GM21576 (cell line): ENCODE measurements around the gene SNX8.

Experiments used
- ATAC-seq: cut with Tn5 transposase; IDR thresholded peaks from one replicate; pipeline ENCODE4 v1.9.1; 2021; ENCODE audit warnings: mild to moderate bottlenecking, moderate library complexity; ENCODE audit not compliant: unreplicated experiment

Gene SNX8

DNA sequence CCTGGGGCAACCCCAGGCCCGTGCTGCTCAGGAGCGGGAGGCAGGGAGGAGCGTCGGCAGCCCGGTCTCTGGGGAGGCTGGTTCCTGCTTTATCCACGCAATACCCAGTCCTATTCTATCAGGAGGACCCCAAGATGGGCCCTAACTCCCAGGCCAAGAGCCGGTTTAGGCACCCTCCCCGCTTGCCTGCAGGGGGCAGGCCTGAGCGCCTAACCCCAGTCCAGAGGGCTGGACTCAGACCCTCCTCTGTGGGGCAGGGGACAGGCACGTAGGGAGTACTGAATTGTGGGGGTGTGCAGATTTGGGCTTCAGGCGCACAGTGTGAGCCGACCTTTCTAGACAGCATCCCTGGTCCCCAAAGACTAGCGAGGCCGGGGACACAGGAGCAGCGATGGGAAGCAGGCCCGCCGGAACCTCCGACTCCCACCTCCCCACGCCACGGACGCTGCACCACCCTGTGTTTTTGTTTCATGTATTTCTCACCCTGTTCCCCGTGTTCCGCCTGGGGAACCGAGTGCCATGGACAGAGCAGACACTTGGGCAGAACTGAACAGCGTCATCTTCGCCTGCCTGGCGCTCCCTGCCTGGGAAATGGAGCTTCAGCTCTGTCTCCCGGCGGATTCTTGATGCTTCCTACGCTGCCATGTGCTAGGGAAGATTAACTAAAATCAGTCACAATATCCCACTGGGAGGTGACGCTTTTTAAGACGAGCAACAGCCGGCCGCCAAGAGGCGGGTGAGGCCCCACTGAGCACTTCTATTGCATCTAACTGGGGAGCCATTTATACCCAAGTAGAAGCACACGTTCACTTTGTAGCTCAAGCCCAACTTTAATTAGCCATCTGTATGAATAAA lies 66.9 kb downstream of the SNX8 start:
- no peak for ATAC-seq

DNA sequence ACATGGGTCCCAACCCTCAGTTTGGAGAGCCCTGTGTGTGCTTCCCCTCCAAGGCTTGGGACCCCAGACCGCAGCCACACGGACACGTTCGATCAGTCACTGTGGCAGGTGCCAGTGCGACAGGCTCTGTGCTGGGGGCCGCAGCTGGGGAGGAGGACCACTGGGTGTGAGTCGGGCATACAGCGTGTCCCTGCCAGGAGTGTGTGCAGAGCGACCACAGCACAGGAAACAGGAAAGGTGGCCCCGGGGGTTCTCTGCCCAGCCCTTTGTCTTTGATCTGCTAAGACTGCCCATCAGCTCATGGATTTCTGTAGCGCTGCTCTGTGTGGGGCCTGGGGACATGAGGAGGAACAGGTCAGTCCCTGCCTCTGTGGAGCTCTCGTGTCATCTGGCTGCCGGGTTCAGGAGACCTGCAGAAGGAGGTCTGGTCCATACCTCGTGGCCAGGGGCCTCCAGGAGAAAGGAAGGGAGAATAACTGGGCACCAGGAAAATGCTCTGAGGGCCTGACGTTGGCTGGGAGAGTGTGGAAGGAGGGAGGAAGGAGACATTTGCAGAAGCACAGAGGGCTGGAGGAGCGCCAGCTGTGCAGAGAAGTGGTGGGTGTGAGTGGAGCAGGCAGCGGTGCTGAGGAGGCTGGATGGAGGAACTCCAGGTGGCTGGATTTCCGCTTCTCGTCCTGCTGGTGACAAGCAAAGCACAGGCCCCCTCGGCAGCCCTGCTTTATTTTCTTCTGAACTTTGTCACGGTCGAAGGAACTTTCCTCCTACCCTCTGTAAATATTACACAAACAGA lies 68.2 kb downstream of the SNX8 start:
- ATAC-seq, result no peak

DNA sequence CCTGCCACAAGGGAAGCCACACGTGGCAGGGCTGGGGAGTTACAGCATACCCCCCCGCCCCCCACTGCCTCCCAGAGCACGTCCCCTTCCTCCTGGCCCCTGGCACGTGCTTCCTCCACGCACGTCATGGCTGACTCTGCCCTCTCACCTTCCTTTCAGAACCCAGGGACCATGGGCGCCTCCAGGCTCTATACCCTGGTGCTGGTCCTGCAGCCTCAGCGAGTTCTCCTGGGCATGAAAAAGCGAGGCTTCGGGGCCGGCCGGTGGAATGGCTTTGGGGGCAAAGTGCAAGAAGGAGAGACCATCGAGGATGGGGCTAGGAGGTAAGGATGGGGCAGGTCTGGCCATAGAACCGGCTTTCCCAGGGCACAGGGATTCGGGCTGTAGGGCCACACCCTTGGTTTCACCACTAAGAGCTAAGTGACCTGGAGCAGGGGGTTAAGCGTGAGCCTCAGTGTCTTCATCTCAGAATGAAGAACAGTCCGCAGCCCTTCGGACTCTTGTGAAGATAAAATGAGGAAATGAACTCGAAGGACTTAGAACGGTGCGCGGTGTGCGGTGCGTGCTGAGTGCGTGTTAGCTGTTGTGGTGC lies 69.7 kb downstream of the SNX8 start:
- no peak for ATAC-seq

DNA sequence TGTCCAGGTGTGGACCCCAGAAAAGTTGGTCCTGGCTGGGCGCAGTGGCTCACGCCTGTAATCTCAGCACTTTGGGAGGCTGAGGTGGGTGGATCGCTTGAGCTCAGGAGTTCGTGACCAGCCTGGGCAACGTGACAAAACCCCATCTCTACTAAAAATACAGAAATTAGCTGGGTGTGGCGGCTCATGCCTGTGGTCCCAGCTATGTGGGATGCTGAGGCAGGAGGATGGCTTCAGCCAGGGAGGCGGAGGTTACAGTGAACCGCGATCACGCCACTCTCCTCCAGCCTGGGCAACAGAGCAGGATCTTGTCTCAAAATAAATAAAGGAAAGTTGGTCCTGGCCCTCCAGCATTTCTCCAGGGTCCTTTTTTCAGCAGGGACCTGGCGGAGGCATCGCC lies 70.8 kb downstream of the SNX8 start:
- ATAC-seq, result no peak

DNA sequence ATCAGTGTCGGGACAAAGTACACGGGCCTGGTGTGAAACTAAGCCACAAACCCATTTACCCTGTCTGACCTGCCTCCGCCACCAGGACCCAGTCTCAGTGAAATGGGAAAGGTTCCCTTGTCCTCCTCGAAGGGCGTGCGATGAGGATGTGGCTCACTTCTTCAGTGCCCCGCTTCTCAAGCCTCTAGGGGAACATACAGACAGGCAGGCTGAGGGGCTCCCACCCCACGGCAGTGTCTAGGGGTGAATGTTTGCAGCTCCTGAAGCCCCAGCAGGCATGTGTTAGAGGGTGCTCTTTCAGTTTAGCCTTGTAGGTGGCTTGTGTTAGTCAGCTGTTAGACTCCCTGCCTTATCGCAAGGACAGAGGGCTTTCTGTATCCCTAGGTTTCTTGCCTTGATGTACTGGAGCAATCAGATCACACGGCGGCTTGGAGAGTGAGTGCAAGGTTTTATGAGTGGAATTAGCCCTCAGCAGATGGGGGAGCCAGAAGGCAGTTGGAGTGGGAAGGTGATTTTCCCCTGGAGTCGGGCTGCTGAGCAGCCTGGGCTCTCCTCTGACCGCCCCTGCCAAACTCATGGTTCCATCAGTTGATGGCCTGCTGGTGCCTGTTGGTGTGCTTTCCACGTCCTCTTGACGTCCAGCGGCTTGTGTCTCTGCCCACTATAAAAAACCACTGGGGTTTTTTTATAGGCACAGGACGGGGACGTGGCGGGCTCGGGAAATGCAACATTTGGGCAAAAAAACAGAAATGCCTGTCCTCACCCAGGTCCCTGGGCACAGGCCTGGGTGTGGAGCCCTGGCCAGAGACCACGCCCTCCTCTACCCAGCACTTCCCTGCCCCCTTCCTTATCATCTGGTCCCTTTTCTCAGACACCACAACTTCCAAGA lies 71.5 kb downstream of the SNX8 start:
- no peak for ATAC-seq

DNA sequence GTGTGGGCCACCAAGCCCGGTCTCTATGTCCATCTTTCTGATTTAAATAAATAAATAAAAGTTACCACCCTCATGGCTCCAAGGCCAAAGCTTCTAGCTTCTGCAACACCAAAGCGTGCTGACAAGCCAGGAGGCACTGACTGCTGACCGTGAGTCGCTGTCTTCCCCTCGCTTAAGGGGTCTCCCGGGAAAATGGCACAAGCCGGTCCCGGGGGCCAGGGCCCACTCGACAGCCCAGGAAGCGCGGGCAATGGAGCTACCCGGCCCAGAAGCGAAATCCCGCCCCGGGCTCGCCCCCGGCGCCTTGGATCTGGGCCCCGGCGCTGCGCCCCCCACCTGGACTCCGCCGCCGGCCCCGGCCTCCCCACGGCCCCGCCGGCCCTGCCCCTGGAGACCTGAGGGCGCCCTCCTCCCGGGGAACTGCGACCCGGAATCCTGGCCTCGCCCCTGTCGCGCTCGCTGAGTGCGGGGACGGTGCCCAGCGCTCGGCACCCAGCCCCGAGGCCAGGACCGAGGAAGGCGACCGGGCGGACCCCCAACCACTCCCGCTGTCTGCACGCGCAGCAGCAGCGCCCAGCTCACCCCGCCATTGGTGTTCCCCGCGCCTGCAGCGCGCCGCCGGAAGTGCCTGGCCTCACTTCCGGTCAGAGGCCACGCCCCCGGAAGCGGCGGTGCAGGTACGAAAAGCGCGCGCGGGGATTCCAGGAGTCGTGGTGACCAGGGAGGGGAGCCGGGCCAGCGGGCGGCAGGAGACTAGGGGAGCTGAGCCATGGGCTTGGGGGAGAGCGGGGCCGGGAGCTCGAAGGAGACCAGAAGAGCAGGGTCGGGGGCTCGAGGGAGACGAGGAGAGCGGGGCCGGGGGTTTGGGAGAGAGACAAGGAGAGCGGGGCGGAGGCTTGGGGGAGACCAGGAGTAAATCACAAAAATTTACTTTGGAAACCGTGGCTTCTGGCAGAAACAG lies 72.4 kb downstream of the SNX8 start, which contains the start of the genes MRM2 and NUDT1:
Gene MRM2 (minus strand): TSS at position 626 of the 961 bp plus-strand sequence. CDS start 36 bp downstream, at position 590.
Gene NUDT1 (plus strand): TSS at position 647 of the 961 bp plus-strand sequence. CDS start 2,349 bp downstream, outside the sequence.
- peak; percentile 55 for ATAC-seq

DNA sequence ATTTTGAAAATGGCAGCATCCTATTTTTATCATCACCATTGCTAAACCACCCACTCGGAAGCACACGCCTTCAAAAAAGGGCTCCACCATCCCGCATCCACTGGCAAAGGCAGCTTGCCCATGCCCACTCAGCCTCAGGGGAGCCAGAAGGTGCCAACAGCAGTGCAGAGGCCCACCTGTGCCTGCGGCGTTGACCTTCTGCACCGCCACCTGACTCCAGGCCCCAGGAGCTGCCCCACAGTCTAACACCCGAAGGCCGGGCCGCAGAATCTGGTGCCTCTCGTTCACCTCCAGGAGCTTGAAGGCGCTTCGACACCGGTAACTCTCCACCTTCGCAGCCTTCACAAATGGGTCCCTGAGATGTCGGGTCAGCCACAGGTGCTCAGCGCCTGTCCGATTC lies 75.0 kb downstream of the SNX8 start:
- ATAC-seq, result no peak

DNA sequence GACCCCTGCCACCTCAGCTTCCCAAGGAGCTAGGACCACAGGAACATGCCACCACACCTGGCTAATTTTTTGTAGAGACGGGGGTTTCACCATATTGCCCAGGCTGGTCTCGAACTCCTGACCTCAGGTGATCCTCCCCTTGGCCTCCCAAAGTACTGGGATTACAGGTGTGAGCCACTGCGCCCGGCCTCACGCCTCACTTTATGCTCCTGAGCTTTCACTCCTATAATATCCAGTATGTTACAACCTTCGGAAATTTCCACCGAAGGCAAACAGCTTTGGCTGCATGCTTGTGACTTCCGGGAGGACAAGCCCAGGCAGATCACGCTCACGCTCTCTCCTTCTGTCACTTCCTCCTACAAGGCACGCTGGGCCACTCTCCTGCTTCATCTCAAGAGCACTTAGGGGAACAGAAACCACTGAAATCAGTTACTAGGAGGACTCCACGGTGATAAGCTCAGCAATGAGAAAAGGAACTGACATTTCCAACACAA lies 77.1 kb downstream of the SNX8 start:
- peak; percentile 70 for ATAC-seq

DNA sequence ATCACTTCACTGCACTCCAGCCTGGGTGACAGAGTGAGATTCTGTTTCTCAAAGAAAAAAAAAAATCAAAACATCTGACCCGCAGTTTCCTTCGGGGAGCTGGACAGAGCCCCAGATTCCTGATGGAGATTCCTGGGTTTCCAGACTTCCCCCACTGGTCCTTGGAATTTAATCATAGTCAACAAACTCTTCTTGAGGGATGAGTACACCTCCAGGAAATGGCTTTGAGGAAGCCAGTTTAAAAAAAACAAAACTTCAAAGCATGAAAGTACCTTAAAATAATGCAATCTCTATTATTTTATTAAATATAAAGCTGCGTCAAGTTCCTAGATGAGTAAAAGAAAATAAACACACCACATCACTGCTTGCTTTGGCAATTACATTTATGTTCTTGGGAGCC lies 80.3 kb downstream of the SNX8 start:
- no peak for ATAC-seq

DNA sequence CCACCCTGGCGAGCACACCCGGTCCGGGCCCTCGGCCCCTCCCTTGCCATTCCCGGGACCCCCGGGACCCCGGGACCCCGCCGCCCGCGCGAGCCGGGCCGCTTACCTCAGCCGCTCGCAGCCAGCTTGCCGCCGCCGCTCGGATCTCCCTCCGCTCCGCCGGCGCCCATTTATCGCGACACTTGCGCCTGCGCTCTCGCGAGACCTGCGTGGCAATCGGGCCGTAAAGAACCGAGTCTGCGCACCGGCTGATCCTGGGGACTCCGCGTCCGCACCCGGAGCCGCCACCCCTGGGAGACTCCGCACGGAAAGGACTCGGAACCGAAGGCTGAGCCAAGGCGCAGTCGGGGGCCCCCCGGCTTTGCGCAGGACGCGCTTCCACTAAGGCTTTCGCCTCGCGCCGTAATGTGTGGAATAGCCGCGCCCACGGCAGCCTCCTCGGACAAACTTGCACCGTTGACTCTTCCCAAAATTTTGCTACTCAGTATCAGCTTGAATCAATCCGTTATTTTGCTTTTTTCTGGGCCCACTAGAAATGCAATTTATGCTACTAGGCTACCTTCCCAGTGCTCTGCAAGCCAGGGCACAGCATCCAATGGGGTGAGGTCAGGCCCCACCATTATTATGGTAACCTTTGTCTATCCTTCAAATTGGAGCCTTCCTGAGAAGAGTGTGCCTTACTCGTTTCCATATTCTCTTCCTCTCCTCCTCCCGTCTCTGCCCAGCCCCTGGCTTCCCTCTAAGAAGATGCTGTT lies 81.3 kb downstream of the SNX8 start, which contains the start of gene MAD1L1:
Gene MAD1L1 (minus strand): TSS at position 180 of the 755 bp plus-strand sequence. CDS start 2,812 bp downstream, outside the sequence.
- ATAC-seq, result peak; percentile 63

DNA sequence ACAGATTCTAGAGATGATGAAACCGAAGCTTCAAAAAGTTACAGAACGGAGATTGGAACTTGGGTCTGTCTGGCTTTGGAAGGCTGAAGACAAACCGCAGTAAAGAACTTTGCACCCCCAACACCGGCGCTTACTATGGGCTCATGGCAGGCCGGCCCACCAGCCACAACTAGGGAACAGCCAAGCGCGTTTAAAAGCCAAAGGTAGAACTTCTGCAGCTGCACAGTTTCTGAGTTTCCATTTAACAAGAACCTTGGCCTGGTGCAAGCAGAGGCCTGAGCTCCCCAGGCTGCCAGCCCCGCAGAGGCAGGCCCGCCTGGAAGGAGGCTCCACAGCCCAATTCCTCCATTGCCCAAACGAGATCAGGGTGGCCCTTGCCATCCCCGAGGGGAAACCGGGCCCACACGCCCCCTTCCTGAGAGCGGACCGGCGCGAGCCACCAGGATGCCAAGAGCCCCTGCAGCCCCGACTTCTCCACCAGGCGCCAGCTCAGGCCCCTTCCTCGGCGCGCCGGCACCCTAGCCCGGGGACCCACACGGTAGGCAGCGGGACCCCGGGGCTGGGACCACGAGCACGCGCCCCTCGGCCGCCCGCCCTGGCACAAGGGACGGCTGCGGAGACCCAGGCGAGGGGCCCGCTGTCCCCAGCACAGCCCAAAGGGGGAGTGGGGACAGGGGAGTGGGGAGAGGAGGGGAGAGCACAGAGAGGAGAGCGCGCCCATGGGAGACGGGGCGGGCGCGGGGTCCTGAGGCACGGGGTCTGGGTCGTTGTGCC lies 82.1 kb downstream of the SNX8 start:
- ATAC-seq, result peak; percentile 25

DNA sequence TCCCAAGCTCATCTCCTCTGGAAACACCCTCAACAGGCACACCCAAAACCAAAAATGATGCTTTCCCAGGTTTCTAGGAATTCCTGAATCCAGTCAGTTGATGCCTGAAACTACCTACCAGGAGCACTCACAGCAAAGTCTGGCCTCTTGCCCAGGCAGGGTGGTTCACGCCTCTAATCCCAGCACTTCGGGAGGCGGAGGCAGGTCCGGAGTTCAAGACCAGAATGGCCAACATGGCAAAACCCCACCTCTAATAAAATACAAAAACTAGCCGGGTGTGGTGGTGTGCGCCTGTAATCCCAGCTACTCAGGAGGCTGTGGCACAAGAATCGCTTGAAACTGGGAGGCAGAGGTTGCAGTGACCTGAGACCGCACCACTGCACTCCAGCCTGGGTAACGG lies 83.4 kb downstream of the SNX8 start:
- ATAC-seq, result no peak

DNA sequence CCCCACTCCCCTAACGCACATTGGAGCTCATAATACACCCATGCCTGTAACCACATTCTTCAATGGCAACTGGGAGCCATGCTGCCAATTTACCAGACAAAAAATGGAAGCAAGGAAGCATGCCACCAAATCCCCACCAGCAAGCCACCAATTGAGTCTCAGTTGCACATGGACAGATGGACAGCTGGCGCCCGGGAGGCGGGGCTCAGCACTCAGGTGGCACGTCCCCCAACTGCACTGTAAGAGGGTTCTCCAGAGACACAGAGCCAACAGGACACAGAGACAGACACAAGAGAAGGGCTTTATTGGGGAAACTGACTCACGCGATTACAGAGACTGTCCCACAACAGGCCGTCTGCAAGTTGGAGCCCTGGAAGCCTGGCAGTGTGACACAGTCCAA lies 84.0 kb downstream of the SNX8 start:
- no peak for ATAC-seq

DNA sequence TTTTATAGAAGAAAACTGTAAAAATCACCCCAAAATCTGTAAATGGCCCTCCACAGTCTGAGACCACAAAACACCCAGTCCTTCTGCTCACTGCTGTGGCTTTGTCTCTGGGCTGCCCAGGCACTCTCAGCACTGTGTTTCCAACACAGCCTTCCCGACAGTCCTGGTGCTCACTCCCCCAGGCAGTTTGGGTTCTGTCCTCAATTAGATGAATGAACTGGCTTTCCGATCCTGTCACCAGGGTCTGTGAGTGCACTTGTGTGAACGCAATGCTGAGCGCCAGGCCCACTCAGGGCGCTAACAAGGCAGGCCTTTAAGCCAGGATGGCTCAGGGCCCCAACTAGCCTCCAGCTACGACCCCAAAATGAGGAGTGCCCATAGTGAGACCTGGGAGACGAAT lies 84.8 kb downstream of the SNX8 start:
- no peak for ATAC-seq

DNA sequence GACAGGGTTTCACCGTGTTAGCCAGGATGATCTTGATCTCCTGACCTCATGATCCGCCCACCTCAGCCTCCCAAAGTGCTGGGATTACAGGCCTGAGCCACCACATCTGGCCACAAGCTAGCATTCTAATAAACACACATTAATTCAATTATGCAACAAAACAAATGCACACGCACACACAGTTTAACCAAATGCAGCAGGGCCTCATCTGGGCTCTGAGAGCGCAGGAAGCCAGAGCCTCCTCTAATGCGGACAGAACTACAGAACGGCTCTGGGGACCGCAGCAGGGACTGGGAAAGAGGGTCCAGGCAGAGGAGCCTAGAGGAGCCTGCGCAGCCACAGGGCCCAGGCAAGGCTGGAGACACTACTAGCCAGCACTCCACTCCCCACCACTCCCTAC lies 85.3 kb downstream of the SNX8 start:
- ATAC-seq, result no peak

DNA sequence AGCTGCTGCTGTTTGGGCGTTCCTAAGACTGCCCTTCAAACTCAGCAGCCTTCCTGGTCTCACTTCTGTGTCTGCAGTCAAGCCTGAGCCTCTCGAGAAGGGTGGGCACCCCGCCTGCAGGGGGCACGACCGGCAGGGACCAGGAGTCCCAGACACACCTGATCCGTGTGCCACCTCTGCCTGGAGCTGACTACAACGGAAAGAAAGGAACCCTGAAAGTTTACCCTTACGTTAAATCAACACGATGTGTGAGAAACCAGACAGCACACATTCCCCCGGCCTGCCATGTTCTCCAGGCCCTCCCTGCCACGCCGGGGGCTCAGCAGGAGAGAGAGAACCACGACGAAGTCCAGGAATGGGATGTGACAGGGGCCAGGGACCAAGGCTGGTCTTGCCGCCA lies 86.5 kb downstream of the SNX8 start:
- no peak for ATAC-seq

DNA sequence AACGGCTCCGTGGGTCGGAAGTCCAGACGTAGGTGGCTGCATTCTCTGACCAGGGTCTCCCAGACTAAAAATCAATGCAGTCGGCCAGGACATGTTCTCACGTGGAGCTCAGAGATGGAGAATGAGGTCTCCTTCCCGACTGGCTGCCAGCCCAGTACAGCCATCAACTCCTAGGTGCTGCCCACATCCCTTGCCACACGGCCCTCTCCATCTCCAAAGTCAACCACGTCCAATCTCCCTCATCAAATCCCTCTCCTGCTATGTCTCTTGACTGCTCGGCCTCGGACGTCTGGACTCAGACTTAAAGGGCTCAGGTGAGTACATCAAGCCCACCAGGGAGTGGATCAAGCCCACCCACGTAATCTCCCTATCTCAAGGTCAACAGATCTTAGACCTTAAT lies 88.4 kb downstream of the SNX8 start:
- no peak for ATAC-seq

DNA sequence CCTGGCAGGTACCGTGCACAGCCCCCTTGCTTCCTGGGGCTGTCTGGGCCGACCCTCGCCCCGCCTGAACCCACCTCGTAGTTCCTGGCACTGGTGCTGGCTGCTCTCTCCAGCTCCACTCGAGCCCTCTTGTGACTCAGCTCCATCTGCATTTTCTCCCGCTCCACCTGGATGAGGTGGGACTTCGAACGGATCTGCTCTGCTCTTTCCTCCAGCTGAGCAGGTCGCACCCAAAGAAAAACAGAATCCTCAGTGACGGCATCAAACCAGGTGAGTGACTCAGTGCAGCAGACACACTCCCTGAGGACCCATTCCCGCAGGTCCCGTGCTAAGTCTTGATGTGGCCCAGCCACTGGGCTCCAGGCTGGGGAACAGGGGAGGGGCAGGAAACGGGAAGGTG lies 88.9 kb downstream of the SNX8 start:
- ATAC-seq, result no peak
